Measurements from ENCODE around the gene SDHAF4.
"Not testable (repeated sequence)": the region's sequence is repeated elsewhere in the genome, so short reads cannot be mapped to it uniquely, and the experiment has no call there.

The SDHAF4 gene

DNA sequence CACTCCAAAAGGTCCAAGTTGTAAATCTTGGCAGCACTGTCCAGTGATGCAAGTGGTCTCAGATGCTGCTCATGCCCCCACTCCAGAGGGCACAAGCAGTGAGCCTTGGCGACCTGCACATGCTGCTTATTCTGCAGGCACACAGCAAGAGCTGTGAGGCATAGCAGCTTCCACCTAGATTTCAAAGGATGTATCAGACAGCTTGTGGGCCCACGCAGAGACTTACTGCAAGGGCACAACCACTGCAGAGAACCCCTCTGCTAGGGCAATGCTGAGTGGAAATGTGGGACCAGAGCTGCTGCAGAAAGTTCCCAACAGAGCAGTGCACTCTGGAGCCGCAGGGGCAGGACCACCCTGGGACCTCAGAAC lies 26.4 kb downstream of the SDHAF4 start:
- DNase-seq, result no peak

DNA sequence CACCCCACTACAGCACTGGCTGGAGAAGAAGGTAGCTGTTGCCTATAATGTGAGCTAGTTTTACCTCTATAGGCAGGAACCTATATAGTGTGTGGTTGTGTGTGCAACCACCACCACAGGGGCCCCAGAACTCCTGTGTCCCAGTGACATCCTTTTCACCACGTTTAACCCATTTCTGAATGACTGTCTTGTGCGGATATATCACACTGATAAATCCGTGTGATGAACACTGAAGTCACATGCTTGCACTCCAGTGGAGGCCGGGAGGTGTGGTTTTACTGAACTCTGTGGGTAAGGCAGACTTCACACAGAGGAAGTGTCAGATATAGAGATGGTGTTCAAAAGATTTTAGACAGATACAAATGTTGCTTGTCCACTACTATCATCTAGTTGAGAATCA lies 32.5 kb downstream of the SDHAF4 start:
- DNase-seq, result no peak

DNA sequence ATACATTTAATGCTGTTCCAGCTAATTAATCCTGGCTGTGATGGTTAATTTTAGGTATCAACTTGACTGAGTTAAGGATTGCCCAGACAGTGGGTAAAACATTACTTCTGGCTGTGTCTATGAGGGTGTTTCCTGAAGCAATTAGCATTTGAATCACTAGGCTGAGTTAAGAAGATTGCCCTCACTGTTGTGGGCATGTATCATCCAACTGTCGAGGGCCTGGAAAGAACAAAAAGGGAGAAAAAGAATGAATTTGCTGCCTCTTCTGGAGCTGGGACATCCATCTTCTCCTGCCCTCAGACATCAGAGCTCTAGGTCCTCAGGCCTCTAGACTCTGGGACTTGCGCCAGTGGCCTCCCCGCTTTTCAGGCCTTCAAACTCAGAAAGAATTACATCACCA lies 34.3 kb downstream of the SDHAF4 start:
- no peak for DNase-seq

DNA sequence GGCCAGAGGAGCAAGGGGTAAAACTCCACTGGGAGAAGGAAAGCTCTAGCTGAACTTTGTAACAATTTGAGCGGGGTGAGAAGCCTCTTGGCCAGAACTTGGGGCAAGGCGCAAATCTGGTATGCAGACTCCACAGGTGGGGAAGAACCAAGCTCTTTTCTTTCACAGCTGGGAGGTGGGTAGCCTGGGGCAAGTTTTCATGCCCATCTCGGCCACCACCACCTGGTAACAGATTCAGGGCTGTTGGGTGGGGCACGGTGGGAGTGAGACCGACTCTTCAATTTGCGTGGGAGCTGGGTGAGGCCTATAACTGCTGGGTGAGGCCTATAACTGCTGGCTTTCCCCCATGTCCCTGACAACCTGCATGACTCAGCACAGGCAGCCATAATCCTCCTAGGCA lies 37.5 kb downstream of the SDHAF4 start:
- DNase-seq, result no peak

DNA sequence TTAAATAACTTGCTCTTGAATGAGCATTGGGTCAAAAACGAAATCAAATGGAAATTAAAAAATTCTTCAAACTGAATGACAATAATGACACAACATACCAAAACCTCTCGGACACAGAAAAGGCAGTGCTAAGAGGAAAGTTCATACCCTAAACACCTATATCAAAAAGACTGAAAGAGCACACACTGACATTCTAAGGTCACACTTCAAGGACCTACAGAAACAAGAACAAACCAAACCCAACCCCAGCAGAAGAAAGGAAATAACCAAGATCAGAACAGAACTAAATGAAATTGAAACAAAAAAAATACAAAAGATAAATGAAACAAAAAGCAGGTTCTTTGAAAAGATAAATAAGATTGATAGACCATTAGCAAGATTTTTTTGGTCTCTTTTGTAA lies 40.6 kb downstream of the SDHAF4 start:
- not testable (repeated sequence) for DNase-seq

DNA sequence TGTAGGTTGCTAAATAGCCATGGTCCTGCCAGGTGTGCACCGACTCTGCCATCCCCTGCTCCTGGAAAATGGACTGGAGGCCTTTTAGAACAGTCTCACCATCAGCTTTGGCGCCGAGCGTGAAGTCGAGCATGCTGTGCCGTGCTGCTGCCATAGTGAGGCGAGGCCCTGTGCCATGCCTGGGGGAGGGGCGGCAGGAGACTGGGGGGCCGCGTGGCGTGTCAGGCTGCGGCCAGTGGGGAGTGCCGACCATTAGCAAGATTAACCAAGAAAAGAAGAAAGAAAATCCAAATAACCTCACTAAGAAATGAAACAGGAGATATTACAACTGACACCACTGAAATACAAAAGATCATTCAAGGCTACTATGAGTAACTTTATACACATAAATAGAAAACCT lies 42.5 kb downstream of the SDHAF4 start:
- DNase-seq, result not testable (repeated sequence)

DNA sequence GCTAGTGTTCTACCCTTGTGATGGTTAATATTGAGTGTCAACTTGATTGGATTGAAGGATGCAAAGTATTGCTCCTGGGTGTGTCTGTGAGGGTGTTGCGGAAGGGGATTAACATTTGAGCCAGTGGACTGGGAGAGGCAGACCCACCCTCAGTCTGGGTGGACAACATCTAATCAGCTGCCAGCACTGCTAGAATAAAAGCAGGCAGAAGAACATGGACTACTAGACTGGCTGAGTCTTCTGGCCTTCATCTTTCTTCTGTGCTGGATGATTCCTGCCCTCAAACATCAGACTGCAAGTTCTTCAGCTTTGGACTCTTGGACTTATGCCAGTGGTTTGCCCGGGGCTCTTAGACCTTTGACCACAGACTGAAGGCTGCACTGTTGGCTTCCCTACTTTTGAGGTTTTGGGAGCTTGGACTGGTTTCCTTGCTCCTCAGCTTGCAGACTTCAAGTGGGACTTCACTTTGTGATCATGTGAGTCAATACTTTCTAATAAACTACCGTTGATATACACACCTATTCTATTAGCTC lies 50.1 kb downstream of the SDHAF4 start:
- DNase-seq, result no peak

DNA sequence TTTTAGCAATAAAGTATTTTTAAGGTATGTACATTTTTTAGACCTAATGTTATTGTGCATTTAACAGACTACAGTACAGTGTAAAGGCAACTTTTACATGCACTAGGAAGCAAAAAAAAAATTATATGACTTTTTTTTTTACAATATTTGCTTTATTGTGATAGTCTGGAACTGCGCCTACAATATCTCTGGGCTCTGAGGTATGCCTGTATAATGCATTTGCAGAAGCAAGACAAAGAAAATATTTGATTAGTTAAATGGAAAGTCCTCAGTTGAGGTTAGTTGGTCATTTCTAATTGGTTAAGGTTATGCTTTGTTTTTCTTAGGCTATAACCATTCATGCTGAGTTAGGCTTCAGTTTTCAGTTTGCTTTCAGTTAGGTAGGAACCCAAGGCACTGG lies 54.0 kb downstream of the SDHAF4 start:
- peak; percentile 62 for DNase-seq

DNA sequence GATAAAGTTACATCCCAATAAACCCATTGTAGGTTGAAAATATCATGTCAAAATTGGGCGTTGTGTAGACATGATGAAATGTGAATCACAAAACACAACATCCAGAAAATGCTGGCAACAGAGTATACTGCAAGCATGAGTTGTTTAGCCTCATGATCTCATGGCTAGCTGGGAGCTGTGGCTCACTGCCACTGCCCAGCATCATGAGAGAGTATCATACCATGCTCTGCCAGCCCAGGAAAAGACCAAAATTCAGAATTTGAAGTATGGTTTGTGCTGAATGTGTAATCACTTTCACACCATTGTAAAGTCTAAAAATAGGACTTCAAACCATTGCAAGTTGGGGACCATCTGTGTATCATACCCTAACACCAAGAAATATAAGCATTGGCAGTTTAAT lies 55.7 kb downstream of the SDHAF4 start:
- DNase-seq, result no peak

DNA sequence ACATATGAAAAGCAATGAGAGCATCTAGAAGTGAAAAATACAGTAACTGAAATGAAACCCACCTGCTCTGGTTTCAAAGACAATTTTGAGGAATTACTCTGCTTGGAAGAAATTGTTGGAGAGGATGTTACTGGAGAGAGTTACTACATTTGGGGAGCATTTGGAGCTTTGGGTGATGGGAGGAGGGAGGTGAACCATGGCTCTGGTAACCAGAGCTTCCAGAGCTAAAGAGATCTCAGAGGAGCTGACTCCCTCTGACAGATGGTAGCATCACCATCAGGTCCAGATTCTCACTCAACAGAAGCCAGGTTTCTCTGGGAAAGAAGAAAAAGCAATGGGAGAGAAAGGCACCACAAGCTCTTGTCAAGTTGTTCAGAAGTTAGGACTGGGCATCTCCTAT lies 58.7 kb downstream of the SDHAF4 start:
- no peak for DNase-seq

DNA sequence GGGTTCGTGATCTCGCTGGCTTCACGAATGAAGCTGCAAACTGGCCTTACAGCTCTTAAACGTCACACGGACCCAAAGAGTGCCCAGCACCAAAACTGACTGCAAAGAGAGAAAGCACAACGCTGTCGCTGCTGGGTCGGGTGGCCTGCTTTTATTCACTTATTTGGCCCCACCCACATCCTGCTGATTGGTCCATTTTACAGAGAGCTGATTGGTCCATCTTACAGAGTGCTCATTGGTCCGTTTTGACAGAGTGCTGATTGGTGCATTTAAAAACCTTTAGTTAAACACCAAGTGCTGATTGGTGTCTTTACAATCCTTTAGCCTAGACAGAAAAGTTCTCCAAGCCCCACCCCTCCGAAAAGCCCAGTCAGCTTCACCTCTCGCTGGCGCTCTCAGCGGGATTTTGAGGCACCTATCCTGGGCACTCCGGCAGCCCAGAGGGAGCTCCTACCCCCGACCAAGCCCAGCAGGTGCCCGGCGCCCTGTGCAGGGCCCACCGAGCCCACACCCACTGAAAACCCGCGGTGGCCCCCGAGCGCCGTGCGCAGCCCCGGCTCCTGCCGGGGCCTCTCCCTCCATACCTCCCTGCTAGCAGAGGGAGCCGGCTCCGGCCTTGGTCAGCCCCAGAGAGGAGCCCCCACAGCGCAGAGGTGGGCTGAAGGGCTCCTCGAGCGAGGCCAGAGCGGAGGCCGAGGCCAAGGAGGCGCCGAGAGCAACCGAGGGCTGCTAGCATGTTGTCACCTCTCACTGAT lies 60.9 kb downstream of the SDHAF4 start:
- no peak for DNase-seq

DNA sequence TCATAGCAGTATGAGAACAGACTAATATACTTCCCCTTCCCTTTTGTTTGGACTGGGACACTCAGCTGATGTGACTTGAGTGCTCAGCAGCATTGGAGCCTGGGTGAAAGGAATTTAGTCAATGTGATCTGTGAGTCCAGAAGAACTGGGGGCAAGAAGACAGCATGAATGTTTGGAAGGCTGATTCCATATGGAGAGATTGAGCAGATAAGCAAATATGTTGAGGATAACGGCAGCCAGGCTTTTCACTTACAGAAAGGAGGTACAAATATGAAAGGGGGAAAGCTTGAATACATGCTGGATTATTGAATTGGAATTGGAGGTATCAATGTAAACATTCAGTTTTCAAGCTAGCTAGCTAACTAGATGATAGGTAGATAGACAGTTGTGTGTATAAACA lies 63.2 kb downstream of the SDHAF4 start:
- DNase-seq, result no peak

DNA sequence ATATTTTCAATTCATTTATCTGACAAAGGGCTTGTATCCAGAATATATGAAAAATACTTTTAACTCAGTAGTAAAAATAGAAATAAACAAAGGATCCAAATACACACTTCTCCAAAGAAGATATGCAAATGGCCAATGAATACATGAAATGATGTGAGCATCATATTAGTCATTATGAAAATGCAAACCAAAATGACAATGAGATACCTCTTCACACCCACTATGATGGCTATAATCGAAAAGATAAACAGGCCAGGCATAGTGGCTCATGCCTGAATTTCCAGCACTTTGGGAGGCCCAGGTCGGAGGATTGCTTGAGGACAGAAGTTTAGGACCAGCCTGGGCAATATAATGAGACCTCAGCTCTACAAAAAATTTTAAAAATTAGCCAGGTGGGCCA lies 67.1 kb downstream of the SDHAF4 start:
- DNase-seq, result no peak

DNA sequence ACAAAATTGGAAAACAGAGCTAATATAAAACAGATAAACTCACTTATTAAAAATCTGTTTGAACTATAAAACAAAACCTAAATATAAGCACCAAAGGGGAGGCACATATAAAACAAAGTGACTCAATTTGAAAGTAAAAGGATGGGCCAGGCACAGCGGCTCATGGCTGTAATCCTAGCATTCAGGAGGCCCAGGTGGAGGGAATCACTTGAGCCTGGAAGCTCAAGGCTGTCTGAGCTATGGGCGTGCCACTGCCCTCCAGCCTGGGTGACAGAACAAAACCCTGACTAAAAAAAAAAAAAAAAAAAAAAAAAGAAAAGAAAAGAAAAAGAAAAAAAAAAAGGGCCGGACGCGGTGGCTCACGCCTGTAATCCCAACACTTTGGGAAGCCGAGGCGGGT lies 69.9 kb downstream of the SDHAF4 start:
- DNase-seq, result no peak

DNA sequence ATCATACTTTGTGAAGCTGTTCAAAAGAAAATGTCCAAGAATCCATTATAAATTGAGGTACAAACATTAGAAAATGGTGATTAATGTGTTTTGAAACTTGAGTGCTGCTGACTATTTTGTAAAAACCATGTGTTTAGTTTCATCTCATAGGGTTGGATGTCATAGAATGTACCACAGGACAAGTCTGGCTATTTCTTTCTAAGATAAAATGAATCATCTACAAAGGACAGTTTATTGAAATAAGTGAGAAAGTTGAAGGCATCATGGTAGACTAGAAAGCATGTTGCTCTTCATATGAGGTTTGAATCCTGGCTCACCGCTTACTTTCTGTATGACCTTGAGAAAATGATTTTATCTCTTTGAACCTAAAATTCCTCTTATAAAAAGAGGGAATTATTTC lies 71.7 kb downstream of the SDHAF4 start:
- DNase-seq, result no peak
